ENCODE results near the gene NTN1.

GRCh38 chr17:9269350-9270035 lies 248.2 kb downstream of the NTN1 start:
- TF ChIP-seq PBX3 (CRISPR knock-in tag; IDR thresholded peaks at IDR 0.05) (no peak), TCF7L2 (IDR thresholded peaks at IDR 0.05; ENCODE audit: borderline replicate concordance, low read depth, low read length) (no peak), CTCF (tag by site-specific recombination; IDR thresholded peaks at IDR 0.05) (no peak), ZIC2 (tag by site-specific recombination; IDR thresholded peaks at IDR 0.05) (no peak), ZNF274 (IDR thresholded peaks at IDR 0.05; ENCODE audit: low read length) (no peak), ZNF274 (tag by site-specific recombination; IDR thresholded peaks at IDR 0.05; ENCODE audit: borderline replicate concordance) (no peak), ZNF394 (tag by site-specific recombination; IDR thresholded peaks at IDR 0.05; ENCODE audit: borderline replicate concordance) (no peak), ZNF140 (tag by site-specific recombination; IDR thresholded peaks at IDR 0.05) (no peak)

All from HEK293 (cell line).